ENCODE data around the gene LHX4.

The LHX4 gene

GRCh38 chr1:180227861-180228647 is 2.0 kb upstream of the LHX4 start:
- DNase-seq (ENCODE audit: low spot score): no peak

GRCh38 chr1:180228648-180229482 is 1.2 kb upstream of the LHX4 start:
- no peak for DNase-seq (ENCODE audit: low spot score)

- DNase-seq (ENCODE audit: low spot score): no peak
Observed at GRCh38 chr1:180230416-180230790, 339 bp downstream of the LHX4 start.

DNA sequence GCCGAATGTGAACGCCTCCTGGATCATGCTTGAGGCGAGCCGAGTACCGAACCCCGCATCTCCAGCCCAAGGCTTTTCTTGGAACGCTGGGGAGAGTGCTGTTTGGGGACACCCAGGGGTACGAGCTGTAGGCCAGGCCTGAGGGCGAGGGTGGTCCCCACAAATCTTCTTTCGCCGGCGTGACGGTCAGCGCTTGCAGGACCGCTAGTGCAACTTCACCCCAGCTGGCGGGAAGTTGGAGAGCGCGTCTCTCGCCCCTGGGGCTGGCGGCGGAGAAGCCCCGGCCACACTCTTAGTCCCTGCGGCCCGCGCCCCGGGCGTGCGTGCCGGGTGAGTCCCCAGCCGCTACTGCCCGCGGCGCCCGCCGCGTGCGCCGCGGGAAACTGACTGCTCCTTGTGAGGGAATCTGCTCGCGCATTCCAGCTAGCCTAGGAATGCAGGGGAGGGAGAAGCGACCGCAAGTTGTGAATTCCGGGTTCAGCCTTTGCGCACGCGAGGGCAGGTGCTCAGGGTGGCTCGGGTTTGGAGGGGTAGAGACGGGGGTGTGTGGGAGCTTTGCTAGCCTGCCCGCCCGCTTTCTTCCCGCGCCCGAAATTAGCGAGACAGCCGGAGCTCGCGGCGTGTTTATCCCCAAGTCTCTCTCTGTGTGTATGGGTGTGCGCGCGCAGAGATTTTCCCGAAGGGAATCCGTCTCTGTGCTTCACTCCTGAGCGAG is 884 bp downstream of the LHX4 start:
- no peak for DNase-seq (ENCODE audit: low spot score)

DNA sequence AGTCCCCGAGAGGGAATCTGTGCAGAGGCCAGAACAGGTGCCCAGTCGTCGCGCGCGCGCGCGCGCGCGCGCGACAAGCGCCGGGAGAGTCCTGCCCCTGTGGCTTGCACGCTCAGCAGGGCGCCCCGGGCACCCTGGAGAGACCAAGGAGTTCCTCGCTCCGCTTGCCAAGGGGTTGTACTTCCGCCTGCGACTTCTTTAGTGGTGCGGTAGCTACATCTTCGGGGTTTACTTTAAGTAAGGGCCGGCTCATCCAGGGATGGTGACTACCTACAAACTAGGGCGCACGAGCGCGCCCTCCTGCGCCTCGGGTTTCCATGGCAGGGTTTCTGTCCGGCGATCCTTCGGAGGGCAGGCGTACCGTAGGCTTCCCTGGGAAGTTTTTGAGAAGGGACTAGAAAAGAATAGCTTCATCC is 1.4 kb downstream of the LHX4 start:
- DNase-seq (ENCODE audit: low spot score): no peak

- DNase-seq (ENCODE audit: low spot score): no peak
Observed at GRCh38 chr1:180231936-180232335, 1.9 kb downstream of the LHX4 start.

- no peak for DNase-seq (ENCODE audit: low spot score)
Observed at GRCh38 chr1:180232521-180233043, 2.5 kb downstream of the LHX4 start.

DNA sequence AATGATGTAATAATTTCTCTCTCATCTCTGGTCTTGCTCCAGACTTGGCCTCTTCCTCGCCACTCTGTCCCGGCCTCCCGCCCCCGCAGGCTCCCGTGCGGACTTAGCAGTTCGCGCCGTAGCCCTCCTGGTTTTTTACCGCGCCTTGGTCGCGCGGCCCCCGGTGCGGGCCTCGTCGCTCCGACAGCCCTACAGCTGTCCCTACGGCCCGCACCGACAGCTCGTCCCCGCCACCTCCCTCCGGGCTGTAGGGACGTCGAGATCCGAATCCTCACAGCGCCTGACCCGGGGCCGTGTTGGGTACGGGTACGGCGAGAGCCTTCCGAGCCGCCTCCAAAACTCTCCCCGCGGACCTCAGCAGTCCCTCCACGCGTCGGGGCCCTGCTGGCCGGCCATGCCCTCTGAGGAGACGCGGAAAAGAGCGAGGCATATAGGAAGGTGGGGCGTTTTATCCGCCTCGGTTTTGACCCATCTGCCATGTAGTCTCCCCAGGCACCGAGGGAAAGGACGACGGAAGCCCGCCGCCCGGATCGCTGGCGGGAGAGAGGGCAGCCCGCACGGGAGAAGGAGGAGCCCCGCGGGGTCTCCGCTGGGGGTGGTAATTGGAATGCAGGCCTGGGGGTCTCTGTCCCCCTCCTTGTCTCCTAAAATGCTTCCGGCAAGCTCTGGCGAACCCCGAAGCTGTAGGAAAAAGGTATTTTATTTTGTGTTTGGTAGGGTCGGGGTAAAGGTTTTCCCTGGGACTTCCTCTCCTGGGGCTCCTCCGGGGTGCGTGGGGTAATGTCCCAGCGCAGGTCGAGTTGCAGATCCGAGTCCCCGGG is 3.3 kb downstream of the LHX4 start:
- no peak for DNase-seq (ENCODE audit: low spot score)

GRCh38 chr1:180234369-180235076 is 4.5 kb downstream of the LHX4 start:
- no peak for DNase-seq (ENCODE audit: low spot score)

- no peak for DNase-seq (ENCODE audit: low spot score)
Observed at GRCh38 chr1:180235077-180235501, 5.0 kb downstream of the LHX4 start.

DNA sequence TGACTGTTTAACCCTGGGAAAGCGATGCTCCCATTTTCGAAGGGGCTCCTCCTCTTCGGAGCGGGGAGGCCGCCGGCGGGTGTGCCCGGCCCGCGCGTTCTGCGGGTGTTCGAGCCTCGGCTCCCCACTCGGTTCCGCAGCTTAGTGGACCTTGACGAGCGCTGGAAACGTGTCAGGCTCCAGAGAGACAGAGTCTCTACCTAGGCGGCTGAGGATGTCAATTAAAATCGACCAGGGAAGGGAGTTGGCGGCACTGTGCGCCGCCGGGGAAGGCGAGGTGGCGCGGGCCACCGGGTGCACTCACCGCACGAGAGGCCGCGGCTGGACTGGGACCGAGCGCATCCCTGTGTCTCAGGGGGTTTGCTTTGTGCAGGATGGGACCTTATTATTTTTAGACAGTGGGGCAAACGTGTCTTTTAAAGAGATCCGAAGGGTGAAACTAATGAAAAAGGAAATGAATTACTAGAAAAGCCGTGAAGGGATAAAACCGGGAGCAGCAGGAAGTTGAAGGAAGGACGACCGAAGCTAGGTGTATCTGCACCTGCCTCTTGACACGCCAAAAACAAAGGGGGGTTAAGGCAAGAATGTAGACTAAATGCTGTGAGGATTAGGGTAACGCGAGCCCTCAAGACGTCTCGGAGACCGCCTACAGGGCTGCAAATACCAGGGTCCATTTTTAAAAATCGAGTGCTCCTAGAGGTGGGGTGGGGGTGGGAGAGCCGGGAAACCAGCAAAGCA is 5.6 kb downstream of the LHX4 start:
- DNase-seq (ENCODE audit: low spot score): no peak

DNA sequence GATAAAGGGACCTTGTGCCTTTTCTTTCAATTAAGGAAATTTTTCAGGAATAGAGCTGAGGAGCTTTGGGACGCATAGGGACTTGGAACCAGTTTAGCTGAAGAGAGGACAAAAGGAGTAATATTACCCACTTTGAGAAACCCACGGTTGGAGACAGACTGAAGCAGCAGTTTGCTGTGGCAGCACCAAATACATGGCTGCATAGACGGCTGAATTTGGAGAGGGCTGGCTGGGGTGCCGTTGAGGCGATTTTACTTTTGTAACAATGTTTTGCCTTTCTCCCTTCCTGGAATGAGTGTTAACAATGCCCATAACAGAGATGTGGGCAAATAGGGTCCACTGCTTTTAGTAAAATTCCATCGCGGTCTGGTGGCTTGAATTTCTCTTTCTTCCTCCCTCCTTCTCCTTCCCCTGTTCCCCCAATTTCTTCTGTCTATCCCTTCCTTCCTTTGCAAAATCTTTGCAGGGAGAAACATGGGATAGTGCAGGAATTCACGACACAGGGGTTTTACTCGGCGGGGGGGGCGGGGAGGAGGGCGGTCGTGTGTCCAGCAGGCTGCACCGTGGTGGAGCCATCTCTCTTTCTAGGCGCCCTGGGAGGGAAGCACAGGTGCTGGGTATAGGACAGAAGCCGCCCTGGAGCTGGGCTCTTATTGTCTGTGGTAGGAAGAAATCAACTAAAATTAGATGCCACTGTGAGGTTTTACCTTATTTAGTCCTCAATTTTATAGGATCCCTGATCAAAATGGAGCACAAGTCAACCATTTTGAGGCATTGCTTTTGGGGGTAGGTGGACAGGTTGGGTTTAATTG is 6.8 kb downstream of the LHX4 start:
- no peak for DNase-seq (ENCODE audit: low spot score)

DNA sequence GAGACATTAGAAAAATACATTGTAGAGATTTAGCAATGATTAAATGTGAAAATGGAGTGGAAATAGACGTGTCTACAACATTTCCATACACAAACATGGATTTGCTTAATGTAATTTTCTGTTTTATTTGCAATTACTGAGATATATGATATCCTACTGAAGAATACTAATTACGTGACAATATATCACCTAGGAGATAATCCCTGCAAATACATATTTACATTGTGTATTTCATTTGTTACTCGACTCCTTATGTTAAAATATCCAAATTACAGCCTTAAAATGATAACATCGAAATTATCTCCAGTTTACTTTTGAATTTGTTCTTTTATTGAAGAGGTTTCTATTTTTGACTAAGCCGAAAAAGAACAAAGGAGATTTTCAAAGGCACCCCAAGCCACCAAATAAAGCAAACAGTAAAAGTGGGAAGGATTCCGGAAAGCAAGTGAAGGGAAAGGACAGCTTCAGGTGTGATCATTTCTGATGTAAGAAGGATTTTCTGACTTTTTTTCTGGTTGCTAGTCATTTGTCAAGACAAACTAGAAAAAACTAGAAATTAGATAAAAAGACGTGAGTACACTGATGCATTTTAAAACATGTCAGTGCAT is 7.9 kb downstream of the LHX4 start:
- no peak for DNase-seq (ENCODE audit: low spot score)

- DNase-seq (ENCODE audit: low spot score): no peak
Observed at GRCh38 chr1:180238675-180239074, 8.6 kb downstream of the LHX4 start.

DNA sequence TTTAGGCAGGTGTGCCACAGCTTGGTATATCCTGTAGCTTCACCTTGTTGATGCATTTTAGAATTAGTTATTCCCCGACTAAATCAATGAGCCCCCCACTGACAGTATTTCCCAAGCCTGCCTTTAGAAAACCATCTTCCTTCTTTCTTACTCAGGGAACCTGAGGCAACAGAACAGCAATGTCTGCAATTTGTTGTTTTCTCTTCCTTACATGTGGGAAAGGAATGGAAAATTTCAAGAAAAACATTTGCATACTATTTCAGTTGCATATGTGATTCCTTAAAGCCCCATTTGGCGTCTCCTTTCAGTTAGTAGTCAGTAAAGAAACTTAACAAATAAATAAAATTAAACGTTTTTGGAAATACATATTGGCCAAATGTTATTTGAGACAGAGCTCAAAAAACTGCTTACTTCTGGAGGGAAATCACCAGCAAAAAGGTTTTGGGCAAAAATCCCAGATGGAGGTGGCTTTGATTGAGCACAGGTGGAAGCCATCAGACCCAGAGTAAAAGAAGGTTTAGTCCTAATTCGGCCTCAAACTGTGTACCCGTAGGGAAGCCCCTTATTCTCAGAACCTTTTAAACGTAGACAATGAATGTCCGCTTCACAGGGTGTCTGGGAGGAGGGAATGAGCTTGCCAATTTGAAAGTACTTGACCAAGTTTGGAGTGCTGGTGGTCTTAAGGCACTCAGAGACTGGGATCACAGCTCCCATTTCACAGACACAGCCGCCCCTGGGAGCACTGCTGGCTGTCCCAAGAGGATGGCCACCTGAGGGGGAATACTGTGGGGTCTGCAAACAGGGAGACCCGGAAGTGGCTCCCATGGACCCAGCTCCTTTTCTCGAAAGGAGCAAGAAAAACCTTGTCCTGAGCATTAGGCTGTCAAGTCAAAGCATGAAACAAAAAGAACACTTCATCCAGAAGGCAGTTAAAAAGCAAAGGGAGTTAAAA is 9.4 kb downstream of the LHX4 start:
- DNase-seq (ENCODE audit: low spot score): no peak

GRCh38 chr1:180241716-180242544 is 11.9 kb downstream of the LHX4 start:
- no peak for DNase-seq (ENCODE audit: low spot score)
